Measurements from ENCODE around the gene SLC25A26. TPM values are rescaled to one million over a fixed set of nuclear protein-coding genes. Genes with fewer than 3 reads are reported as not detected.
"Not testable (repeated sequence)": the region's sequence is repeated elsewhere in the genome, so short reads cannot be mapped to it uniquely, and the experiment has no call there.

Gene SLC25A26
- total and polyA plus RNA-seq, 3 experiments from 2014 or later = 18.9 to 38.4 (median 22.5) TPM

DNA sequence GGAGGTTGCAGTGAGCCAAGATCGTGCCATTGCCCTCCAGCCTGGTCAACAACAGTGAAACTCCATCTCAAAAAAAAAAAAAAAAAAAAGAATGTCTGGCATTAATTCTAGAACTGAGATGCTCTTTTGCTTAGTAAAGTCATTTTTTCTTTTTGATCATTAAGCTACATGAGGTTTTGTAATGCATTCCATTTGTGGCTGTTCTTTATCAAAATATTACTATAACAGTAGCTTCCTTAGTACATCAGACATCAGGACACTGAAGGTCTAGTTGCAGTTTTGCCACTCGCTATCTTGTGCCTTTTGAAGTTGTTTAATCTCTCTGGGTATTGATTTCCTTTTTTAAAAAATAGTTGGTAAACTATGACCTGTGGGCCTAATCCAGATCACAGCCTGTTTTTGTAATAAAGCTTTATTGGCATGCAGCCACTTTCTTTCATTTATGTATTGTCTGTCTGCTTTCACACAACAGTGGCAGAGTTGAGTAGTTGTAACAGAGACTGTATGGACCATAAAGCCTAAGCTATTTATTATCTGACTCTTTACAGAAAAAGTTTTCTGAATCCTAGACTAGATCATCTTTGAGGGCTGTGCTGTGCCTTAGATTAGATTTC is 76.6 kb downstream of the SLC25A26 start:
- no peaks in the 10 kb centered on the region for H3K9me3 Mint-ChIP-seq
- no peak for DNase-seq
- peaks cover 3 to 28% (median 11%) of the 10 kb centered on the region in 3 donors for H3K36me3 Mint-ChIP-seq
- Histone ChIP-seq H3K4me3 (ENCODE audit: low read length) (no peak overlapping the region), H3K27ac (ENCODE audit: low read depth, low read length) (peak overlapping the region; percentile 8), H3K4me1 (ENCODE audit: insufficient read depth, low read length) (peaks cover 49% of the 10 kb centered on the region), H3K27me3 (ENCODE audit: insufficient read depth, low read length, poor library complexity, severe bottlenecking) (no peaks in the 10 kb centered on the region), H3K9me3 (ENCODE audit: low read length) (no peaks in the 10 kb centered on the region), H3K36me3 (ENCODE audit: insufficient read depth, low read length) (no peaks in the 10 kb centered on the region)
- H3K27ac Mint-ChIP-seq = peak overlapping the region in 7 of 8 donors; percentile 78 to 95 (median 93)
- POLR2A ChIA-PET = interaction anchor here (0.8 to 1.2 kb wide), 2 partner anchors 20 to 81 kb away, joined by 6 read pairs; no protein-coding TSS in a partner anchor
- no peaks in the 10 kb centered on the region for H3K27me3 Mint-ChIP-seq
- peak overlapping the region in 6 of 7 donors; percentile 0 to 40 (median 34) for H3K4me3 Mint-ChIP-seq
- CTCF ChIA-PET = interaction anchor here (1.0 to 2.7 kb wide), 9 partner anchors 9 to 97 kb away, joined by 3 to 17 read pairs (median 4); no protein-coding TSS in a partner anchor
- H3K4me1 Mint-ChIP-seq = peaks cover 39 to 40% (median 40%) of the 10 kb centered on the region in 3 donors

DNA sequence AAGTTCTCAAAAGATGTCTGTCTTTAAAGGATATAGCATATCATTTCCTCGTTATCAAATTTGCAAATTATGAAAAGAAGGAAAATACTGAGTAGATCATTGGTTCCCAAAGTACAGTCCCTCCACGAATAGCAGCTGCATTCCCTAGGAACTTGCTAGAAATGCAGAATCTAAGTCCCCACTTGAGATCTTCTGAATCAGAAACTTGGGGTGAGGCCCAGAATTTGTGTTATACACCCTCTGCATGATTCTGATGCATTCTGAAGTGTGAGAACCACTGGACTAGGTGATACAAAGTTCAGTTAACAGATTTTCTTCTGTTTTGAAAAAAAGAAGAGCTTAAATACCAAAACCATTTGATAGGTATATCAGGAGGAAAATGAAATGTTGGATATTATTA is 77.1 kb downstream of the SLC25A26 start:
- ChIA-PET CTCF (interaction anchor here (1.0 to 2.7 kb wide), 9 partner anchors 9 to 96 kb away, joined by 3 to 17 read pairs (median 4); no protein-coding TSS in a partner anchor), POLR2A (interaction anchor here (1.2 kb wide), 1 partner anchor 80 kb away, joined by 6 read pairs; no protein-coding TSS in a partner anchor)
- H3K27ac Mint-ChIP-seq = peak overlapping the region in 7 of 8 donors; percentile 78 to 95 (median 93)
- peaks cover 35 to 37% (median 36%) of the 10 kb centered on the region in 3 donors for H3K4me1 Mint-ChIP-seq
- H3K9me3 ChIP-seq (ENCODE audit: low read length) = no peaks in the 10 kb centered on the region
- DNase-seq = no peak
- no peaks in the 10 kb centered on the region for H3K9me3 Mint-ChIP-seq
- peak overlapping the region; percentile 38 for H3K27ac ChIP-seq (ENCODE audit: low read depth, low read length)
- peaks cover 3 to 23% (median 11%) of the 10 kb centered on the region in 3 donors for H3K36me3 Mint-ChIP-seq
- H3K4me3 ChIP-seq (ENCODE audit: low read length) = no peak overlapping the region
- peak overlapping the region in 6 of 7 donors; percentile 4 to 59 (median 37) for H3K4me3 Mint-ChIP-seq
- H3K27me3 ChIP-seq (ENCODE audit: insufficient read depth, low read length, poor library complexity, severe bottlenecking) = no peaks in the 10 kb centered on the region
- no peaks in the 10 kb centered on the region for H3K36me3 ChIP-seq (ENCODE audit: insufficient read depth, low read length)
- no peaks in the 10 kb centered on the region for H3K27me3 Mint-ChIP-seq
- peaks cover 54% of the 10 kb centered on the region for H3K4me1 ChIP-seq (ENCODE audit: insufficient read depth, low read length)

DNA sequence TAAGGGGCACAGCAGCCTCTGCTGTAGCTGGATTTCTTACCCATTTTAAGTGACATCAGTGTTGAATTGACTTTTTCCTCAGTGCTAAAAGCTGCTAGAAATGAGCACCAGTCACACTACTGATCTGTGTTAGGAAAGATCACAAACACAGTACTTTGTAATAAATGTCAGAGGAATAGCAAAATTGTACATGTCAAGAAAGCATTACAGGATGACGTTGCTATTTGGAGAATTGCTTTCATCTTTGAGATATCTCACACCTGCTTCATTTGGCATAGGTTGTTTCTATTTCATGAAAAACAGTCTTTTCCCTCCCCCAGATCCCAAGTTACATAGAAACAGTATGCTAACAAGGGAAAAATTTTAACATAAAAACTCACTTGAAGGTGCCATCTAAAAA is 77.8 kb downstream of the SLC25A26 start:
- Histone ChIP-seq H3K4me3 (ENCODE audit: low read length) (peak overlapping the region; percentile 4), H3K27ac (ENCODE audit: low read depth, low read length) (peak overlapping the region; percentile 38), H3K27me3 (ENCODE audit: insufficient read depth, low read length, poor library complexity, severe bottlenecking) (no peaks in the 10 kb centered on the region), H3K4me1 (ENCODE audit: insufficient read depth, low read length) (peaks cover 61% of the 10 kb centered on the region), H3K36me3 (ENCODE audit: insufficient read depth, low read length) (no peaks in the 10 kb centered on the region), H3K9me3 (ENCODE audit: low read length) (no peaks in the 10 kb centered on the region)
- Mint-ChIP-seq H3K9me3 (no peaks in the 10 kb centered on the region), H3K27me3 (no peaks in the 10 kb centered on the region), H3K27ac (peak overlapping the region in 7 of 8 donors; percentile 78 to 95 (median 93)), H3K4me1 (peaks cover 31 to 37% (median 32%) of the 10 kb centered on the region in 3 donors), H3K36me3 (peaks cover 3 to 22% (median 11%) of the 10 kb centered on the region in 3 donors), H3K4me3 (peak overlapping the region in 5 of 7 donors; percentile 34 to 59 (median 40))
- POLR2A ChIA-PET = interaction anchor here (1.2 kb wide), 1 partner anchor 79 kb away, joined by 6 read pairs; no protein-coding TSS in a partner anchor
- no peak for DNase-seq
- CTCF ChIA-PET = interaction anchor here (1.1 to 2.7 kb wide), 8 partner anchors 8 to 79 kb away, joined by 3 to 17 read pairs (median 4); no protein-coding TSS in a partner anchor

DNA sequence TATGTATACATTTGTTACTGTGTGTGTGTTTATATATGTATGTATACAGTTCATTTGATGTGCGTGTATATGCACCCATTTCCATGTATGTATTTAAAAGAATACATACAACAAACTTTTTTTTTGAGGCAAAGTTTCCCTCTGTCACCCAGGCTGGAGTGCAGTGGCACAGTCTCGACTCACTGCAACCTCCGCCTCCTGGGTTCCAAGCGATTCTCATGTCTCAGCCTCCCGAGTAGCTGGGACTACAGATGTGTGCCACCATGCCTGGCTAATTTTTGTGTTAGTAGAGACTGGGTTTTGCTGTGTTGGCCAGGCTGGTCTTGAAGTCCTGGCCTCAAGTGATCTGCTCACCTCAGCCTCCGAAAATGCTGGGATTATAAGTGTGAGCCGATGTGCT is 78.3 kb downstream of the SLC25A26 start:
- H3K27me3 Mint-ChIP-seq; H3K9me3 ChIP-seq (ENCODE audit: low read length); H3K36me3 ChIP-seq (ENCODE audit: insufficient read depth, low read length); DNase-seq; H3K9me3 Mint-ChIP-seq; POLR2A ChIA-PET; H3K27me3 ChIP-seq (ENCODE audit: insufficient read depth, low read length, poor library complexity, severe bottlenecking): not testable (repeated sequence)
- peak overlapping the region in 7 of 8 donors; percentile 78 to 95 (median 93) for H3K27ac Mint-ChIP-seq
- CTCF ChIA-PET = interaction anchor here (1.7 kb wide), 1 partner anchor 46 kb away, joined by 5 read pairs; no protein-coding TSS in a partner anchor
- peak overlapping the region; percentile 4 for H3K4me3 ChIP-seq (ENCODE audit: low read length)
- H3K4me1 ChIP-seq (ENCODE audit: insufficient read depth, low read length) = peaks cover 66% of the 10 kb centered on the region
- H3K4me3 Mint-ChIP-seq = peak overlapping the region in 3 of 7 donors; percentile 34 to 59 (median 40)
- peaks cover 3 to 21% (median 11%) of the 10 kb centered on the region in 3 donors for H3K36me3 Mint-ChIP-seq
- peaks cover 31 to 35% (median 32%) of the 10 kb centered on the region in 3 donors for H3K4me1 Mint-ChIP-seq
- peak overlapping the region; percentile 38 for H3K27ac ChIP-seq (ENCODE audit: low read depth, low read length)

DNA sequence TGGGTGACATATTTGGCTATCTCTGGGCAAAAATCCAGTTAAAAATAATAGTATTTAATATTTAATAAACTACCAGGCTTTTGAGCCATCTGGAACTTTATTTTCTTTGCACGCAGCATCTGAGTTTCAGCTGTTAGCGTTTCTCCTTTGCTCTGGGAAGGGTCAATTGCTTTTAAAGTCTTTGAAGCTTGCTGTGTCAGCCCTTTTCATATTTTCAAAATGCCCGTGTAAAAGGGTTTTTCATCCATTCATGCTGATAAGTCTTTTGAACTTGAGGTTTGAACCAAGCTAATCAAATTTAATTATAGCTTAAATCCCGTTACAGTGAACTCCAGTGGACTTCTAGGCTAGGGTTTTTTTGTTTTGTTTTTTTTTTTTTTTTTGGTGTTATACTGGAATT is 79.1 kb downstream of the SLC25A26 start:
- H3K27ac ChIP-seq (ENCODE audit: low read depth, low read length) = no peak overlapping the region
- peak overlapping the region in 3 of 8 donors; percentile 36 to 95 (median 93) for H3K27ac Mint-ChIP-seq
- ChIA-PET POLR2A (interaction anchor here (0.6 kb wide), 1 partner anchor 201 kb away, joined by 3 read pairs; the partner anchor contains the start of gene LRIG1), CTCF (no interaction called here)
- peaks cover 74% of the 10 kb centered on the region for H3K4me1 ChIP-seq (ENCODE audit: insufficient read depth, low read length)
- H3K36me3 ChIP-seq (ENCODE audit: insufficient read depth, low read length) = no peaks in the 10 kb centered on the region
- H3K36me3 Mint-ChIP-seq = peaks cover 3 to 17% (median 11%) of the 10 kb centered on the region in 3 donors
- H3K4me1 Mint-ChIP-seq = peaks cover 28 to 31% (median 29%) of the 10 kb centered on the region in 3 donors
- no peak overlapping the region for H3K4me3 ChIP-seq (ENCODE audit: low read length)
- no peaks in the 10 kb centered on the region for H3K9me3 ChIP-seq (ENCODE audit: low read length)
- no peaks in the 10 kb centered on the region for H3K27me3 Mint-ChIP-seq
- H3K27me3 ChIP-seq (ENCODE audit: insufficient read depth, low read length, poor library complexity, severe bottlenecking) = no peaks in the 10 kb centered on the region
- no peak overlapping the region for H3K4me3 Mint-ChIP-seq
- H3K9me3 Mint-ChIP-seq = no peaks in the 10 kb centered on the region
- DNase-seq = no peak

DNA sequence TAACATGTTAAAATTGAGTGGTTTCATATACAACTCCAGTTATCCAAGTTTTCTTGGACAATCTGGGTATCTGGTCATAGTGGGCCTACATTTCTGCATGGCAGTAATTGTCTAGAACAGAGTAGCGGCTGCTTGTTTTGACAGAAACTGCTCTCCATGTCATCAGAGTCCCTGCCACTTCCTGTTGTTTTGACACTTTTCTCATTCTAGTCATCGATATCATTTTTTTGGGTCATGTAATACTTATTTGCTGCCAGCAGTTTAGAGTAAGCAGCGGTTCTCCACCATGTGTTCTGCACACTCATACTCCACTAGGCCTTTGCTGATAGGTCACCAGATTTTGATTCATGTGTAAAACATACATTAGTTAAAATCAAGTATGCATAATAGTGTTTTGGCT is 81.5 kb downstream of the SLC25A26 start:
- peaks cover 0 to 13% (median 5%) of the 10 kb centered on the region in 5 donors for H3K9me3 Mint-ChIP-seq
- peaks cover 23 to 26% (median 25%) of the 10 kb centered on the region in 3 donors for H3K4me1 Mint-ChIP-seq
- ChIA-PET CTCF (interaction anchor here (0.8 to 3.3 kb wide), 8 partner anchors 10 to 75 kb away, joined by 3 to 15 read pairs (median 4); no protein-coding TSS in a partner anchor), POLR2A (interaction anchor here (0.6 to 0.7 kb wide), 2 partner anchors 76 to 91 kb away, joined by 3 to 4 read pairs; no protein-coding TSS in a partner anchor)
- H3K36me3 Mint-ChIP-seq = peaks cover 8 to 25% (median 20%) of the 10 kb centered on the region in 3 donors
- H3K4me3 Mint-ChIP-seq = peak overlapping the region; percentile 41 to 70 (median 58)
- H3K27me3 Mint-ChIP-seq = no peaks in the 10 kb centered on the region
- Histone ChIP-seq H3K27me3 (ENCODE audit: insufficient read depth, low read length, poor library complexity, severe bottlenecking) (no peaks in the 10 kb centered on the region), H3K9me3 (ENCODE audit: low read length) (no peaks in the 10 kb centered on the region), H3K4me3 (ENCODE audit: low read length) (no peak overlapping the region), H3K4me1 (ENCODE audit: insufficient read depth, low read length) (peaks cover 85% of the 10 kb centered on the region), H3K36me3 (ENCODE audit: insufficient read depth, low read length) (no peaks in the 10 kb centered on the region), H3K27ac (ENCODE audit: low read depth, low read length) (peak overlapping the region; percentile 94)
- peak; percentile 23 to 83 (median 58) for DNase-seq
- H3K27ac Mint-ChIP-seq = peak overlapping the region in 2 of 8 donors; percentile 97 to 99

DNA sequence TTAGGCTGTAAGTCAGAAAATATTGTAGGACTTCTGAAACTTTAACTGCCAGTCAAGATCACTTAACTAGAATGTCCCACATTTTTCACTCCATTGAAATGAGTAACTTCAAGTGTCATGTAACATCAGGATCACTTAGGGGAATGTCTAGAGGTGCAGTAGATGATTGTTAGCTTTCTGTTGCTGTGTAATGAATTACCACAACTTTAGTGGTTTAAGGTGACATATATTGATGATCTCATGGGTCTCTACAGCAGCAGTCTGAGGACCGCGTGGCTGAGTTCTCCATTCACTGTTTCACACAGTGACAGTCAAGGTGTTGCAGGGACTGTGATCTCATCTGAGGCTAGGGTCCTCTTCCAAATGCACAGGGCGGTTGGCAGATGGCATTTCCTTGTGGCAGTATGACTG is 82.7 kb downstream of the SLC25A26 start:
- Mint-ChIP-seq H3K4me1 (peaks cover 11 to 13% (median 13%) of the 10 kb centered on the region in 3 donors), H3K4me3 (peak overlapping the region; percentile 37 to 78 (median 54)), H3K9me3 (peaks cover 0 to 15% (median 9%) of the 10 kb centered on the region in 5 donors), H3K27ac (peak overlapping the region in 2 of 8 donors; percentile 97 to 99), H3K36me3 (peaks cover 8 to 29% (median 17%) of the 10 kb centered on the region in 3 donors), H3K27me3 (no peaks in the 10 kb centered on the region)
- DNase-seq = peak; percentile 12 to 85 (median 53)
- Histone ChIP-seq H3K4me3 (ENCODE audit: low read length) (peak overlapping the region; percentile 10), H3K27me3 (ENCODE audit: insufficient read depth, low read length, poor library complexity, severe bottlenecking) (no peaks in the 10 kb centered on the region), H3K9me3 (ENCODE audit: low read length) (no peaks in the 10 kb centered on the region), H3K4me1 (ENCODE audit: insufficient read depth, low read length) (peaks cover 73% of the 10 kb centered on the region), H3K27ac (ENCODE audit: low read depth, low read length) (peak overlapping the region; percentile 94), H3K36me3 (ENCODE audit: insufficient read depth, low read length) (no peaks in the 10 kb centered on the region)
- ChIA-PET CTCF (interaction anchor here (0.9 to 3.3 kb wide), 4 partner anchors 9 to 74 kb away, joined by 3 to 15 read pairs (median 6); no protein-coding TSS in a partner anchor), POLR2A (interaction anchor here (0.6 to 1.2 kb wide), 2 partner anchors 8 to 27 kb away, joined by 3 to 4 read pairs; no protein-coding TSS in a partner anchor)
